ENCODE results near the gene ISLR2. TPM values are rescaled to one million over a fixed set of nuclear protein-coding genes. Genes with fewer than 3 reads are reported as not detected.

ISLR2 gene
- total and polyA plus RNA-seq, 4 donors: 0.03 TPM; not detected in 3

DNA sequence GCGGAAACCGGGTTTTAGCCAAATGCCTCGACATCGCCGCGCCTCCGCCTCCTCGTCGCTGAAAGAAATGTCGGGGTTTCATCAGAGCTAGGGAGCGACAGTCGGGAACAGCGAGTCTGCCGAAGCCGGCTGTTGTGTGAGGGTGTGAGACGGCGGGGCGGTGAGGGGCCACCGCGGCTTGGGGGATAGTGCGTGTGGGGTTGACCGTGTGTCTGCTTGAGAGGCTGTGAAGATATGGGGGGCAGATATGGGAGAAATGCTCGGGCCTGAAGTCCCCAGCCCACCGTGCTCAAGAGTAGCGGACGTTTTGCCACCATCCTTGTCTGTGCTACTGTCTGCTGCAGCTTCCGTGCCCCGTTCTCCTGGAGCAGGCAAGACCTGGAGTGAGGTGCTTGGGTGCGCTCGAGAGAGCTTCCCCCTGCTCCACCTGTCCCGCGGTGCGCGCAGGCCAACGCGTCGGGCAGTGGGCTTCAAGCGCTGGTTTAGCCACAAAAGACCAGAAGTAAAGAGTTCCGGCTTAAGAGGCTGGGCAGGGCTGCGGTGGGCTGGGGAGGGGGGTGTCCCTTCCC, 716 bp upstream of the ISLR2 start:
- TF ChIP-seq, protein P1, sequence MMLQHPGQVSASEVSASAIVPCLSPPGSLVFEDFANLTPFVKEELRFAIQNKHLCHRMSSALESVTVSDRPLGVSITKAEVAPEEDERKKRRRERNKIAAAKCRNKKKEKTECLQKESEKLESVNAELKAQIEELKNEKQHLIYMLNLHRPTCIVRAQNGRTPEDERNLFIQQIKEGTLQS (IDR thresholded peaks at IDR 0.05): no peak
- no peak for TF ChIP-seq JUND (IDR thresholded peaks at IDR 0.05)
- TF ChIP-seq RAD21 (IDR thresholded peaks at IDR 0.05): no peak
- no peak for TF ChIP-seq NR2F2 (IDR thresholded peaks at IDR 0.05)
- no peak for TF ChIP-seq TAF1 (conservative IDR thresholded peaks at IDR 0.05)
- TF ChIP-seq MAX (IDR thresholded peaks at IDR 0.05): no peak
- no peak for TF ChIP-seq HNF4G (IDR thresholded peaks at IDR 0.05)
- TF ChIP-seq HNF4A (conservative IDR thresholded peaks at IDR 0.05): no peak
- TF ChIP-seq FOXA1 (IDR thresholded peaks at IDR 0.05): no peak
- TF ChIP-seq GABPA (IDR thresholded peaks at IDR 0.05 in 1 of 2, conservative IDR thresholded peaks at IDR 0.05 in 1 of 2): no peak
- TF ChIP-seq ZBTB33 (IDR thresholded peaks at IDR 0.05): no peak
- TF ChIP-seq EGR1 (IDR thresholded peaks at IDR 0.05; ENCODE audit: low read depth in 2 of 2): no peak
- TF ChIP-seq FOXA2 (IDR thresholded peaks at IDR 0.05): no peak
- TF ChIP-seq, protein P2, sequence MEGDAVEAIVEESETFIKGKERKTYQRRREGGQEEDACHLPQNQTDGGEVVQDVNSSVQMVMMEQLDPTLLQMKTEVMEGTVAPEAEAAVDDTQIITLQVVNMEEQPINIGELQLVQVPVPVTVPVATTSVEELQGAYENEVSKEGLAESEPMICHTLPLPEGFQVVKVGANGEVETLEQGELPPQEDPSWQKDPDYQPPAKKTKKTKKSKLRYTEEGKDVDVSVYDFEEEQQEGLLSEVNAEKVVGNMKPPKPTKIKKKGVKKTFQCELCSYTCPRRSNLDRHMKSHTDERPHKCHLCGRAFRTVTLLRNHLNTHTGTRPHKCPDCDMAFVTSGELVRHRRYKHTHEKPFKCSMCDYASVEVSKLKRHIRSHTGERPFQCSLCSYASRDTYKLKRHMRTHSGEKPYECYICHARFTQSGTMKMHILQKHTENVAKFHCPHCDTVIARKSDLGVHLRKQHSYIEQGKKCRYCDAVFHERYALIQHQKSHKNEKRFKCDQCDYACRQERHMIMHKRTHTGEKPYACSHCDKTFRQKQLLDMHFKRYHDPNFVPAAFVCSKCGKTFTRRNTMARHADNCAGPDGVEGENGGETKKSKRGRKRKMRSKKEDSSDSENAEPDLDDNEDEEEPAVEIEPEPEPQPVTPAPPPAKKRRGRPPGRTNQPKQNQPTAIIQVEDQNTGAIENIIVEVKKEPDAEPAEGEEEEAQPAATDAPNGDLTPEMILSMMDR (IDR thresholded peaks at IDR 0.05; ENCODE audit: low read depth, low read length, missing input control): no peak
- TF ChIP-seq, protein P3, sequence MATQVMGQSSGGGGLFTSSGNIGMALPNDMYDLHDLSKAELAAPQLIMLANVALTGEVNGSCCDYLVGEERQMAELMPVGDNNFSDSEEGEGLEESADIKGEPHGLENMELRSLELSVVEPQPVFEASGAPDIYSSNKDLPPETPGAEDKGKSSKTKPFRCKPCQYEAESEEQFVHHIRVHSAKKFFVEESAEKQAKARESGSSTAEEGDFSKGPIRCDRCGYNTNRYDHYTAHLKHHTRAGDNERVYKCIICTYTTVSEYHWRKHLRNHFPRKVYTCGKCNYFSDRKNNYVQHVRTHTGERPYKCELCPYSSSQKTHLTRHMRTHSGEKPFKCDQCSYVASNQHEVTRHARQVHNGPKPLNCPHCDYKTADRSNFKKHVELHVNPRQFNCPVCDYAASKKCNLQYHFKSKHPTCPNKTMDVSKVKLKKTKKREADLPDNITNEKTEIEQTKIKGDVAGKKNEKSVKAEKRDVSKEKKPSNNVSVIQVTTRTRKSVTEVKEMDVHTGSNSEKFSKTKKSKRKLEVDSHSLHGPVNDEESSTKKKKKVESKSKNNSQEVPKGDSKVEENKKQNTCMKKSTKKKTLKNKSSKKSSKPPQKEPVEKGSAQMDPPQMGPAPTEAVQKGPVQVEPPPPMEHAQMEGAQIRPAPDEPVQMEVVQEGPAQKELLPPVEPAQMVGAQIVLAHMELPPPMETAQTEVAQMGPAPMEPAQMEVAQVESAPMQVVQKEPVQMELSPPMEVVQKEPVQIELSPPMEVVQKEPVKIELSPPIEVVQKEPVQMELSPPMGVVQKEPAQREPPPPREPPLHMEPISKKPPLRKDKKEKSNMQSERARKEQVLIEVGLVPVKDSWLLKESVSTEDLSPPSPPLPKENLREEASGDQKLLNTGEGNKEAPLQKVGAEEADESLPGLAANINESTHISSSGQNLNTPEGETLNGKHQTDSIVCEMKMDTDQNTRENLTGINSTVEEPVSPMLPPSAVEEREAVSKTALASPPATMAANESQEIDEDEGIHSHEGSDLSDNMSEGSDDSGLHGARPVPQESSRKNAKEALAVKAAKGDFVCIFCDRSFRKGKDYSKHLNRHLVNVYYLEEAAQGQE (IDR thresholded peaks at IDR 0.05): no peak
- no peak for TF ChIP-seq RXRA (IDR thresholded peaks at IDR 0.05)
- no peak for TF ChIP-seq SP1 (IDR thresholded peaks at IDR 0.05)
- peaks cover 14 to 55% (median 22%) of the 10 kb centered on the region in 4 donors for H3K4me1 ChIP-seq (ENCODE audit: control insufficient read depth in 4 of 4, insufficient read depth in 4 of 4, low read length in 3 of 4)
- no peak for DNase-seq (ENCODE audit: low spot score)

More for the DNA sequence above, 716 bp upstream of the ISLR2 start:
- no peak overlapping the region for H3K9ac ChIP-seq (ENCODE audit: low read depth in 1 of 2, low read length in 2 of 2)
- no peak overlapping the region for H3K27ac ChIP-seq (ENCODE audit: low read depth in 1 of 2, low read length in 2 of 2)
- peaks cover 12 to 21% (median 16%) of the 10 kb centered on the region in 4 donors for H3K27me3 ChIP-seq (ENCODE audit: control insufficient read depth in 4 of 4, insufficient read depth in 4 of 4, low read length in 3 of 4)
- 5% methylated on average over 40 of the region's 40 CpGs for WGBS
- H3K4me3 ChIP-seq (ENCODE audit: low read depth in 1 of 3, low read length in 3 of 3): no peak overlapping the region
- peaks cover 0 to 3% (median 0%) of the 10 kb centered on the region in 4 donors for H3K9me3 ChIP-seq (ENCODE audit: control insufficient read depth in 4 of 4, low read length in 3 of 4)
- no peaks in the 10 kb centered on the region for H3K36me3 ChIP-seq (ENCODE audit: control insufficient read depth in 4 of 4, insufficient read depth in 3 of 4, low read depth in 1 of 4, low read length in 3 of 4)
